Posterior cingulate gyrus (tissue), 11 donors: Measurements from ENCODE around the gene CHMP5.

Experiments used
- DNase-seq, 10 donors: peaks; one replicate each; pipeline versions ENCODE4 v3.0.0 to v3.0.0-alpha.2; 2020 to 2021; ENCODE audit warnings: mixed read lengths in 3 of 10
- intact Hi-C: fragments of 100-400 bp; cut with DNase I; formaldehyde crosslinking; loops from one replicate; pipeline ENCODE4 v1.15.1; 2023

Gene CHMP5

DNA sequence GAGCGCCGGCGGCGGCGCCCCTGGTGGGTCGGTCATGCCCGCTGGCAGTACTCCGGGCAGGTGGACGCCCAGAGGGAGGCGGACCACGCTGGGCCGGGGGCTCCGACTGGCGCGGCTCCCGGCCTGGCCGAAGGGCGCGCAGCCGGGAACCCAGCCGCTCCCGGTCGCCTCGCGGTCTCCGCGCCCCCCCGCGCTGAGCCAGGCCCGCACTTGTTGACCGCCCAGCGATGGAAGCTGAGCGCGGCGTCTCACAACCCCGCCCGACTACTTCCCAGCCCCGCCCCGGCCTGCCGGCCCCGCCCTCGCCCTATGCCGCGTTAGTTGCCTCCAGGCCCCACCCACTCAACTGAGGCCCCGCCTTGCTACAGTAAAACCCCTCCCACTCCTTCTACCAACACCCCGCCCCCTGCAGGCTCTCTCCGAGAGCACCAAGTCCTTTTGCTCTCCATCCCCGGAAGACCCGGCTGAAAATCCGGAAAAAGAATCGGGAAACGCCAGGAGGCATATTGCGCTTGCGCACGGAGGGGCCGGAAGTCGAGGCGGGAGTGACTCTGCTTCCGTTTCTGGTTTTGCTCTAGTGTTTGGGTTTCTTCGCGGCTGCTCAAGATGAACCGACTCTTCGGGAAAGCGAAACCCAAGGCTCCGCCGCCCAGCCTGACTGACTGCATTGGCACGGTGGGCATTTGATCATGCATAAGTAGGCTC, at the start of gene CHMP5, which contains the start of gene BAG1:
Gene CHMP5 (plus strand): TSS at position 577 of the 705 bp plus-strand sequence. CDS start 30 bp downstream, at position 607.
Gene BAG1 (minus strand): TSS at position 236 of the 705 bp plus-strand sequence.
- intact Hi-C loops, result loop anchor here (2.0 to 5.0 kb wide), 2 partner anchors 26 to 97 kb away; partner anchors contain the start of genes B4GALT1 and NFX1
- peak; percentile 98 to 100 (median 100) for DNase-seq

DNA sequence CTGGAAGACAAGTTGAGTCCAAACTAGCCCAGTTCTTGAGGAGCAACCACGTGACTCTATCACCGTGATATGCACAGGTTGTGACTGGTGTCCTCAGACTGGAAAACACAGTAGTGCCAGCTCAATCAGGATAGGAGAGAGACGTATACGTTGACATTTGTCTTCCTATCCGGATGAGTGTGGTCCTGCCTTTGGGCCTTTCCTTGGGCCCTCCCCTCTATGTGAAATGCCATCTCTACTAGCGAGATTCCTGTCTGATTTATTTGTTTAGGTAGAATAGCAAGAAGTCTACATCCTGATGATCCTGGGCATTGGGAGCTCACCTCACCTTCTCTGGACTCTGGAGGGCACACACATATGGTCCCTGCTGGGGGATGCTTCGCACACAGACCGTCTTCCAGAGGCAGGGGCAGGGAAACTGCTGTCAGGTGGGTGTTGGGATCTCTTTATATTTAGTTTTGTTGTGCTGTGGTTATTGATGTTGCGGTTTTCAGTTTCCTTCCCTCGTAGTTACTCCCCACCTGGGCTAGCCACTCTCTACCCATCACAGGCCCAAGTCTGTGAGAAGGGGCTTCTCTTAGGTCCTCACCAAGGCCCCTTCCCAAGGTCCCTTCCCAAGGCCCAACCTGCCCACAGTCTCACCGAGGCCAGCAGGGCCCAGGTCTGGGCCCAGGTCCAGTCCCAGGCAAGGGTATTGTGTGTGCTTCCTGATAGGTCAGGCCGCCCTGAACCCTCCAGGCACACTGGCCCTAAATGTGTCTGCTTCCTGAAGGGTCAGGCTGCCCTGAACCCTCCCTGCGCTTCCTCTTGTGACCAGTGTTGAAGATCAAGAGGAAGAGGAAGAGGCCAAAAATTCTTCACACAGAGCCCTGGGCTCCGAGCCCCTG, 43.9 kb upstream of the CHMP5 start:
- DNase-seq, result no peak
- intact Hi-C loops, result loop anchor here (10.0 kb wide), 1 partner anchor 76 kb away; no protein-coding TSS in a partner anchor

GRCh38 chr9:33221568-33221884, 43.3 kb upstream of the CHMP5 start:
- intact Hi-C loops, result loop anchor here (10.0 kb wide), 1 partner anchor 77 kb away; no protein-coding TSS in a partner anchor
- DNase-seq, result no peak

DNA sequence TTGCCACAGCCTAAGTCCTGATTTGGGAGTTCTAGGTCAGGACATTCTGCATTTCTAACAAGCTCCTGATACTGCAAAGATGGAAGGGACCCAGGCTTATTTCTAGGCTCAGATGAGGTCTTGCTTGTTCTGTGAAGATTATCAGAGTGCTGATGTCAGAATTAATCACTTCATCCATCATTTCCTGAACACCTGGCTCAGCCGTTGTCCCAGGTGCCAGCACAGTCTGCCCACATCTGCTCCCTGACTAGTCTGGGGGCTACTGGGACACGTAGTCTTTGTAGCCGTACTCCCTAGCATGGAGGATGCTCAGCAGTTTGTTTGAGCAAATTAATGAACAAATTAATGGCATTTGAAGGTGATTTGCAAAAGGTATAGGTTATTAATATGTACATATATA, 42.8 kb upstream of the CHMP5 start:
- DNase-seq, result no peak
- intact Hi-C loops, result loop anchor here (10.0 kb wide), 1 partner anchor 77 kb away; no protein-coding TSS in a partner anchor

- intact Hi-C loops, result loop anchor here (10.0 kb wide), 1 partner anchor 79 kb away; no protein-coding TSS in a partner anchor
These were observed 41.2 kb upstream of the CHMP5 start for GRCh38 chr9:33223696-33224095.

GRCh38 chr9:33225319-33226147, 39.3 kb upstream of the CHMP5 start:
- peak in 5 of 10 donors; percentile 19 to 67 (median 60) for DNase-seq
- intact Hi-C loops, result loop anchor here (10.0 kb wide), 1 partner anchor 81 kb away; no protein-coding TSS in a partner anchor

More at GRCh38 chr9:33223696-33224095, 41.2 kb upstream of the CHMP5 start:
- no peak for DNase-seq

DNA sequence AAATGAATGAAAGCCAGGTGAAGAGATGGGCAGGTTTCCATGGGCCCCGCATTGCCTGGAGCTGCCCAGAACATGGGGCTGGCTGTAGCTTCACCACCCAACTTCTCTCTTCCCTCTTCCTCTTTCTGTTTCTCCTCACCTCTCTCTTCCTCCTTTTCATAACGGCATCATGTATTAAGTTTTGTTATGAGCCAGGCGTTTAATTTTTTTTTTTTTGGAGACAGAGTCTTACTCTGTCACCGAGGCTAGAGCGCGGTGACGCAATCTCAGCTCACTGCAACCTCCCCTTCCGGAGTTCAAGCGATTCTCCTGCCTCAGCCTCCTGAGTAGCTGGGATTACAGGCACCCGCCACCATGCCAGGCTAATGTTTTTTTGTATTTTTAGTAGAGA, 37.8 kb upstream of the CHMP5 start:
- intact Hi-C loops, result loop anchor here (10.0 kb wide), 1 partner anchor 82 kb away; no protein-coding TSS in a partner anchor
- DNase-seq, result no peak

- DNase-seq, result no peak
- intact Hi-C loops, result loop anchor here (10.0 kb wide), 1 partner anchor 83 kb away; no protein-coding TSS in a partner anchor
These were observed 37.1 kb upstream of the CHMP5 start for GRCh38 chr9:33227741-33228140.

DNA sequence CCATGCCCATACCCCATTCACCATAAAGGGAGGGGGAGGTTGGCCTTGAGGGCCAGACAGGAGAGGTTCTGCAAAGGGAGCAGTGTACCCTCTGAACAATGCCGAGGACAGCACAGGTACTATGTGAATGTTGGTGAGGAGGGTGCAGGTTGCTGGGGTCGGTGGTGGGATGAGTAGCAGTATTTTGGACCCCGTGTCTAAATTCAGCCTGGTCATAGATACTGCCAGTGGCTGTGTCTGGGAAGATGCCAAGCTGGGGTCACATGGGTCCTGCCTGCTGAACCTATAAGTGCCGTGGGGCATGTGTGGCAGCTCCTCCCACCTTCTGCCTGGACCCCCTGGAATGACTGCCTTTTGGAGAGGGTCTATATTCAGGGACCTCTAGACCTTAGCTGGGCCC, 36.2 kb upstream of the CHMP5 start:
- intact Hi-C loops, result loop anchor here (10.0 kb wide), 1 partner anchor 84 kb away; no protein-coding TSS in a partner anchor
- DNase-seq, result no peak

- intact Hi-C loops, result loop anchor here (10.0 kb wide), 1 partner anchor 85 kb away; no protein-coding TSS in a partner anchor
- DNase-seq, result no peak
These were observed 35.3 kb upstream of the CHMP5 start for GRCh38 chr9:33229359-33230114.

GRCh38 chr9:33230756-33231622, 33.9 kb upstream of the CHMP5 start:
- DNase-seq, result no peak

DNA sequence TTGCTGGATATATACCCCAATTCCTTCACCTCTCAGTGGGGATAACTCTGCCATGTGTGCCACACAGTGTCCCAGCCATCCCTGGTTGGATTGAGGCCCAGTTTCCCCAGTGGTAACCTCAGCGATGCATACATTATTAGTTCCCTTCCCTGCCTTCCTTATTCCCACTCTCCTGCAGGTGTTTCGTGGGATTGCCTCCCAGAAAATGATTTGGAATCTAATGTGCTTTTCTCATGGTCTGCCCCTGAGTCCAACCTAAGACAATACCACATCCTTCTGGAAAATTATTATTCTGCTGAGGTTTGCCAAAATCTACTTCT, 33.3 kb upstream of the CHMP5 start:
- intact Hi-C loops, result no loop called here
- DNase-seq, result no peak

More at GRCh38 chr9:33230756-33231622, 33.9 kb upstream of the CHMP5 start:
- intact Hi-C loops, result no loop called here

- DNase-seq, result no peak
- intact Hi-C loops, result no loop called here
These were observed 32.0 kb upstream of the CHMP5 start for GRCh38 chr9:33232815-33233214.

GRCh38 chr9:33233626-33234342, 31.1 kb upstream of the CHMP5 start:
- intact Hi-C loops, result no loop called here

DNA sequence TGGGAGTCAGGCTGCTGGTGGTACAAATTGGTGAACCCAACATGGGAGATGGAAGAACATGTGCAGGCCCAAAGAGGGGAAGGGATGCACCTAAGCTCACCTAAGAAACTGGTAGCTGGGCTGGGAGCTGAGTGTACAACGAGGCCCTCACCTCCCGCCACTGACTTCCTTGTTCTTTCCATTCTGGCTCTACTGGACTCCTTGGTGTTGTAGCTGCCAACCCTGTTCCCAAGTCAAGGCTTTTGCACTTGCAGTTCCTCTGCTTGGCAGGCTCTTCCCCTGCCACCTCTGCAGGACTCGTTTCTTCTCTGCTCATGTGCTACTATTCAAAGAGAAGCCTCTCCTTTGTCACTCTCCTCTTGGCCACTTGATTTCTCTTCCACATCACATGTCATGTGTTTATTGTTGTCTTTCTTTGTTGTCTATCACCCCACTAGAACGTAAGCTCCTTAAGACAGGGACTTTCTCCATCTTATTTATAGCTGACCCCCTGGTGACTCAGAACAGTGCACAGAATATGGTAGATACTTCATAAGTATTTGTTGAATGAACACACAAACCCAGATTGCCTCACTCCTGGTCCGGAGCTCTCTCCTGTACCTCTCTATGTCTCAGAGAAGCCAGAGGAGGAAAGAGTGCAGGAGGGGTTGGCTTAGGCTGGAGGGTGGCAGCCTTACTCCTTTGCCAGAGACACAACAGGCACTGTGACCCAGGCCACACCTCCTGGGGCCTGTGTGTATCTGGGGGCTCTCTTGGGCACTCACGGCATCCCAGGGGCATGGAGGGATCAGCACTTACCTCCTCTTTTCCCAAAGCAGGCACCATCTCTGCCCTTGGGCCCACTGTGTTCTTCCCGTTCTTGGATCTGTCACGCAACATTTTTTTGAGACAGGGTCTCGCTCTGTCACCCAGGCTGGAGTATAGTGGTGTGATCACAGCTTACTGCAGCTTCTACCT, 30.1 kb upstream of the CHMP5 start:
- intact Hi-C loops, result no loop called here

More at GRCh38 chr9:33233626-33234342, 31.1 kb upstream of the CHMP5 start:
- DNase-seq, result peak in 1 of 10 donors; percentile 50

DNA sequence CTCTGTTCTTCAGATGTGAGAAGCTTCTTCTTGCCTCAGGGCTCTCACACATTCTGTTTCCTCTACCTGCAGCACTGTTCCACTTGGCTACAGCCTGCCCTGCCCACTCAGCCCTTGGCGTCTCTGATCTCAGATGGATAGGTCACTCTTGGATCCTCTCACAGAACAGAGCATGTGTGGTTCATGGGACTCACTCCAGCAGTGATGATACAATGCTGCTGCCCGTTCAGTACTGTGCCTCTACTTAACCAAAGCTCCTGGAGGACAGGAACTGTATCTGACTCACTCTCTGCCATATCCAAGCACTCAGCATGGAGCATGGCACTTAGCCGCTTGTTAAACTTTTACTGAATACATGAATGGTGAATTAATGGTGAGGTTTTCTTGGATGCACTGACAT, 28.3 kb upstream of the CHMP5 start:
- no peak for DNase-seq
- intact Hi-C loops, result no loop called here

More for the DNA sequence above, 30.1 kb upstream of the CHMP5 start:
- DNase-seq, result peak in 1 of 10 donors; percentile 37
